Measurements from ENCODE around the gene AQP2.
A peak's percentile ranks its signal among the peaks of the same experiment; 100 is the strongest.

Gene AQP2

GRCh38 chr12:49941556-49942511 is 8.7 kb upstream of the AQP2 start:
- no peak for DNase-seq (ENCODE audit: low read depth)

GRCh38 chr12:49942512-49942893 is 8.0 kb upstream of the AQP2 start:
- DNase-seq (ENCODE audit: low read depth): no peak

- no peak for DNase-seq (ENCODE audit: low read depth)
Observed at GRCh38 chr12:49942921-49943624, 7.5 kb upstream of the AQP2 start.

- no peak for DNase-seq (ENCODE audit: low read depth)
Observed at GRCh38 chr12:49943625-49943960, 6.9 kb upstream of the AQP2 start.

GRCh38 chr12:49944046-49944445 is 6.5 kb upstream of the AQP2 start:
- no peak for DNase-seq (ENCODE audit: low read depth)

- DNase-seq (ENCODE audit: low read depth): no peak
Observed at GRCh38 chr12:49944718-49945117, 5.8 kb upstream of the AQP2 start.

GRCh38 chr12:49945394-49946080 is 5.0 kb upstream of the AQP2 start:
- DNase-seq (ENCODE audit: low read depth): peak; percentile 78

GRCh38 chr12:49946086-49946485 is 4.5 kb upstream of the AQP2 start:
- no peak for DNase-seq (ENCODE audit: low read depth)

- no peak for DNase-seq (ENCODE audit: low read depth)
Observed at GRCh38 chr12:49946497-49946896, 4.0 kb upstream of the AQP2 start.

GRCh38 chr12:49947593-49948226 is 2.8 kb upstream of the AQP2 start:
- DNase-seq (ENCODE audit: low read depth): no peak

- DNase-seq (ENCODE audit: low read depth): no peak
Observed at GRCh38 chr12:49948866-49949845, 1.4 kb upstream of the AQP2 start.

- DNase-seq (ENCODE audit: low read depth): no peak
Observed at GRCh38 chr12:49949866-49950265, 671 bp upstream of the AQP2 start.

GRCh38 chr12:49951411-49952240 is 1.1 kb downstream of the AQP2 start:
- no peak for DNase-seq (ENCODE audit: low read depth)

- no peak for DNase-seq (ENCODE audit: low read depth)
Observed at GRCh38 chr12:49952391-49953055, 2.0 kb downstream of the AQP2 start.

GRCh38 chr12:49953151-49953550 is 2.6 kb downstream of the AQP2 start:
- DNase-seq (ENCODE audit: low read depth): no peak

GRCh38 chr12:49953961-49954846 is 3.7 kb downstream of the AQP2 start:
- no peak for DNase-seq (ENCODE audit: low read depth)

- no peak for DNase-seq (ENCODE audit: low read depth)
Observed at GRCh38 chr12:49954863-49955830, 4.6 kb downstream of the AQP2 start.

Measured in activated T-cell treated with anti-CD3 and anti-CD28 coated beads for 1 hour (primary cell).